BLaER1 treated with 17β-estradiol and CSF1 and Interleukin-3, amounts not matched to agents 10 nM and 100 nM (cell line): ENCODE measurements around the gene TTC1.

Source experiments
- H3K27ac ChIP-seq, 11 experiments: shearing (Covaris generic); formaldehyde crosslinking; 2 replicates each; pipeline ENCODE4 v1.8.1; 2022
- H3K27me3 ChIP-seq, 11 experiments: shearing (Covaris generic); formaldehyde crosslinking; 2 replicates each; pipeline ENCODE4 v1.8.1; 2022
- H3K36me3 ChIP-seq, 11 experiments: shearing (Covaris generic); formaldehyde crosslinking; 2 replicates each; pipeline ENCODE4 v1.8.1; 2022
- H3K4me1 ChIP-seq, 10 experiments: shearing (Covaris generic); formaldehyde crosslinking; 2 replicates each; pipeline ENCODE4 v1.8.1; 2022
- H3K4me2 ChIP-seq, 11 experiments: shearing (Covaris generic); formaldehyde crosslinking; 2 replicates each; pipeline ENCODE4 v1.8.1; 2022
- H3K4me3 ChIP-seq, 10 experiments: shearing (Covaris generic); formaldehyde crosslinking; 2 replicates each; pipeline ENCODE4 v1.8.1; 2022
- H3K9ac ChIP-seq, 11 experiments: shearing (Covaris generic); formaldehyde crosslinking; 2 replicates each; pipeline ENCODE4 v1.8.1; 2022
- H3K9me3 ChIP-seq, 11 experiments: shearing (Covaris generic); formaldehyde crosslinking; replicated peaks in 1 of 11; 2 replicates each; pipeline ENCODE4 v1.8.1; 2022
- H4K20me1 ChIP-seq, 11 experiments: shearing (Covaris generic); formaldehyde crosslinking; 2 replicates each; pipeline ENCODE4 v1.8.1; 2022
- Cebpa-rat ChIP-seq, 11 experiments: shearing (Covaris generic); IDR thresholded peaks; 2 replicates each; pipeline ENCODE4 v1.8.1; 2022

The TTC1 gene

GRCh38 chr5:159971514-159971913 lies 37.4 kb upstream of the TTC1 start:
- Histone ChIP-seq H3K27me3 (peaks cover 41 to 65% (median 57%) of the 10 kb centered on the region in 11 experiments), H3K9me3 (peaks cover 0 to 16% (median 8%) of the 10 kb centered on the region in 11 experiments; a peak in 5 of 22 replicates), H3K27ac (no peak overlapping the region), H3K36me3 (no peaks in the 10 kb centered on the region), H3K4me1 (peaks cover 0 to 4% (median 0%) of the 10 kb centered on the region in 10 experiments; a peak in 1 of 20 replicates), H3K9ac (no peak overlapping the region), H3K4me2 (peak overlapping the region in 9 of 11 experiments; percentile 59 to 79 (median 72); a peak in 11 of 22 replicates), H3K4me3 (peak overlapping the region in 6 of 10 experiments; percentile 40 to 66 (median 52); a peak in 9 of 20 replicates), H4K20me1 (no peaks in the 10 kb centered on the region; a peak in 1 of 22 replicates)
- TF ChIP-seq Cebpa-rat (IDR thresholded peaks at IDR 0.05), result no peak

GRCh38 chr5:159971931-159972461 lies 36.9 kb upstream of the TTC1 start:
- Histone ChIP-seq H3K27ac (no peak overlapping the region), H3K4me1 (peaks cover 0 to 4% (median 0%) of the 10 kb centered on the region in 10 experiments; a peak in 1 of 20 replicates), H3K9ac (peak overlapping the region in 3 of 11 experiments; percentile 27 to 31 (median 30); a peak in 3 of 22 replicates), H3K4me3 (peak overlapping the region; percentile 26 to 66 (median 49); a peak in 18 of 20 replicates), H3K36me3 (no peaks in the 10 kb centered on the region), H3K27me3 (peaks cover 41 to 65% (median 57%) of the 10 kb centered on the region in 11 experiments), H3K4me2 (peak overlapping the region; percentile 42 to 79 (median 72)), H4K20me1 (no peaks in the 10 kb centered on the region; a peak in 1 of 22 replicates), H3K9me3 (peaks cover 0 to 16% (median 8%) of the 10 kb centered on the region in 11 experiments; a peak in 5 of 22 replicates)
- no peak for TF ChIP-seq Cebpa-rat (IDR thresholded peaks at IDR 0.05)

DNA sequence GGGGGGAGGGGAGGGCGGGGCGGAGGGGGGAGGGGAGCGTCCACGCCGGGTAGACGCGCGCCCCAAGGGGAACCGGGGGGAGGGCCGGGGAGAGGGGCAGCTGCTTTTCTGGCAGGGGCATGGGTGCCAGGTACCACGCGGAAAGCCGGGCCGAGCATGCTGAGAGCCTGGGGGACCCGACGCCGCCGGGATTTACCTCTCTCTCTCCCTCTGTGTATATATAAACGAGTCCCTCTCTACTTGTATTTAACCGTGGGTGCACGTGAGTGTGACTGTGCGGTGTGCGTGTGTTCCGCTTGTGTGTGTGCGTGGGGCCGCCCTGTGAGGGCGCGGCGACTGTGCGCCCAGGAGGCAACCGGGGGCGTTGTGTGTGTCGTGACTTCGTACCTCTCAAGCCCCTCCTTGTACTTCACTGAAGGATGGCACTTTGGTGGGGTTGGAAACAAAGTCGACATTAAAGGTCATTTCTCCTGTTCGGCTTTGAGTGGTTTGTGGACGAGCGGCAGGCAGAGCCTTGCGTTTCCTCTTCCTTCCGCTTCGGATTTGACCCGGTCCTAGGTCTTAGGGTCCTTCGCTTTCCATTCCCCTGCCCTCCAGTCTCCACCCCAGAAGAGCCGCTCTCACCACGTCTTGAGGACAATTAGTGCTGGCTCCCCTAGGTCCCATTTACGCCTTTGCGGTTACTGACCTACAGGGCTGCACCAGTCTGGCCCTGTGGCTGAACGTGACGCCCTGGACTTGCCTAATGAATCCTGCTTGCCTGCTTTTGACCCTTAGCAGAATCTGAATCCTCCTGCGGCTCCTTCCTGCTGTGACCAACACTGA lies 36.2 kb upstream of the TTC1 start:
- Histone ChIP-seq H4K20me1 (no peaks in the 10 kb centered on the region; a peak in 2 of 22 replicates), H3K9ac (no peak overlapping the region), H3K36me3 (no peaks in the 10 kb centered on the region), H3K4me2 (no peak overlapping the region), H3K4me1 (peaks cover 0 to 4% (median 0%) of the 10 kb centered on the region in 10 experiments; a peak in 1 of 20 replicates), H3K27ac (no peak overlapping the region), H3K4me3 (0 out of 20 replicates have a peak overlapping the region, but pooled peaks of 1 of the 10 experiments have one; percentile 59), H3K27me3 (peaks cover 41 to 65% (median 57%) of the 10 kb centered on the region in 11 experiments), H3K9me3 (peaks cover 0 to 16% (median 8%) of the 10 kb centered on the region in 11 experiments; a peak in 5 of 22 replicates)
- no peak for TF ChIP-seq Cebpa-rat (IDR thresholded peaks at IDR 0.05)

DNA sequence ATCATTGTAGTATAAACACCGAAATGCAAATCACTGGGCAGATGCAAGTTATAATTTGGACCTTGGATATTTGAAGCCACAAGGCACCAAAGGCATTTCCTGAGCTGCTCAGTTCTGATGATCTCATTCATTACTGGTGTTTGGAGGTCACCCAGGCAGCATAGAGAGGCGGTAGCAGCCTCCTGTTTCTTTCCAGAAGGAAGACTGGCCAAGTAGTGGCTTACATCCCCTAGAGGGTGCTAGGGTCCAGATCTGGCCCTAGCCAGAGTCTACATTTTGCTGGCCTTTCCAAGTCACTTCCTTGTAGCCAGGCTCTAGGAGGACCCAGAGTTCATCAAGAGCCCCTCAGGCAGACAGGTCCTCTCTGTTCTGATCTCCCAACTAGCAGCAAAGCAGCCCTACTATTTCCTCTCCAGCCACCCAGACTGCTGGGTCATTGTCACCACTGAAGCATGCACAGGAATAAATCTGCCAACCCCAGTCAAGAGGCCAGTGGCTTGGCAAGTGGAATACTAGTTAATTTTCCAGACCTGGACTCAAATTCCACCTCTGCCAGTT lies 33.4 kb upstream of the TTC1 start:
- Histone ChIP-seq H3K4me3 (no peak overlapping the region), H3K9ac (no peak overlapping the region), H3K36me3 (no peaks in the 10 kb centered on the region), H4K20me1 (no peaks in the 10 kb centered on the region; a peak in 2 of 22 replicates), H3K4me1 (peaks cover 0 to 4% (median 0%) of the 10 kb centered on the region in 10 experiments; a peak in 1 of 20 replicates), H3K9me3 (peaks cover 0 to 16% (median 8%) of the 10 kb centered on the region in 11 experiments; a peak in 5 of 22 replicates), H3K27ac (no peak overlapping the region), H3K27me3 (peaks cover 33 to 47% (median 44%) of the 10 kb centered on the region in 11 experiments), H3K4me2 (no peak overlapping the region)
- TF ChIP-seq Cebpa-rat (IDR thresholded peaks at IDR 0.05), result no peak

DNA sequence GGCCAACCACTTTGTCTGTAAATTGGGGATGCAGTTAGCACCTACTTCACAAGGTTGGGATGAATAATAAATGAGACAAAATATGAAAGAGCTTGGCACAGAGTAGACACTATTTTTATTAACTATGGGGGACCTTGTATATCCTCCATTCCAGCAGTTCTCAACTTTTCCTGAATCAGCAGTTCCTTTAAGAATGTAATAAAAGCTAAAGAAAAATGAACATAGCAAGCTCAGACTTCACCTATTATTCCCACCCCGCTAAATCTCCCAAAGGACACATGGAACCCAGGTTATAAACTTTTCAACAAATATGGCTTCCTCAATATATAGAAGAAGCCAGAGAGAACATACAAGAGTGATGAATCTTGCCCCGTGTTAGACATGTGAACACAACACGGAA lies 32.0 kb upstream of the TTC1 start:
- no peak overlapping the region for H3K4me3 ChIP-seq
- H3K36me3 ChIP-seq, result no peaks in the 10 kb centered on the region
- H4K20me1 ChIP-seq, result no peaks in the 10 kb centered on the region; a peak in 2 of 22 replicates
- no peak overlapping the region for H3K27ac ChIP-seq
- TF ChIP-seq Cebpa-rat (IDR thresholded peaks at IDR 0.05), result no peak
- peaks cover 0 to 3% (median 0%) of the 10 kb centered on the region in 10 experiments; a peak in 1 of 20 replicates for H3K4me1 ChIP-seq
- no peak overlapping the region for H3K9ac ChIP-seq
- H3K4me2 ChIP-seq, result no peak overlapping the region
- H3K27me3 ChIP-seq, result peaks cover 20 to 33% (median 30%) of the 10 kb centered on the region in 11 experiments
- peaks cover 0 to 16% (median 8%) of the 10 kb centered on the region in 11 experiments; a peak in 5 of 22 replicates for H3K9me3 ChIP-seq

GRCh38 chr5:159978358-159978757 lies 30.6 kb upstream of the TTC1 start:
- Histone ChIP-seq H3K27me3 (peaks cover 6 to 19% (median 16%) of the 10 kb centered on the region in 11 experiments), H3K27ac (no peak overlapping the region), H3K4me2 (no peak overlapping the region), H3K9ac (no peak overlapping the region), H3K36me3 (no peaks in the 10 kb centered on the region), H3K4me1 (no peaks in the 10 kb centered on the region), H3K4me3 (no peak overlapping the region), H4K20me1 (no peaks in the 10 kb centered on the region; a peak in 1 of 22 replicates), H3K9me3 (peaks cover 0 to 9% (median 2%) of the 10 kb centered on the region in 11 experiments; a peak in 4 of 22 replicates)
- TF ChIP-seq Cebpa-rat (IDR thresholded peaks at IDR 0.05), result no peak

DNA sequence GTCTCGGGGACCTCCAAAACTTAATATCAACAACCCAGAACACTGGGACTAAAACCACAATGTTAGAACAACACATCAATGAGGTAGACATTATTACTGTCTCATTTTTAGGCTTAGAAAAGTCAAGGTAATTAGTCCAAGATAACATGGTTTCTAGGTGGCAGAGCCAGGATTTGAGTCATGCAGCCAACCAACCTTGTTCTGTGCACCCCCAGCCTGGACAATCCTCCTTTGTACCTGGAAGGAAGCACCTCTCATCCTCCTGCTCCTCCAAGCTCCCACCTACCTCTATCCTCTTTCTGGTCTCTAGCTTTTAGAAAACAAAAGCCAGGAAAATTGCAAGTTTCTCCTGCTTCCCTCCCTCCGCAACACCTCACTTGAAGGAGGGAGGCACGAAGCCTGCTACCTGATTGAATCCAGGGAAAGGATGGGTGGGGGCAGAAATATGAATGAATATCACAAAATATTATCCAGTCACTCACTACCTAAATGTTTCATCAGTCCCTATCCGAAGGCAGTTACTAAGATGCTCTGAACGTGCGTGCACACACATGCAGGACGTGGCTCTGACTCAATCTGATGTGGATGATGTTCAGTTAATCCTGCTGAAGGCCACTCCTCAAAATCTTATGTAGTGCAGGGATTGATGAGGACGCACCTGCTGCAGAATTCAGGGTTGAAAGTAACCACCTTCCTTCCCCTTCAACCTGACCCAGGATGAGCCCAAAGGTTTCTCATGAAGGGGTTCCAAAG lies 26.3 kb upstream of the TTC1 start:
- Histone ChIP-seq H3K4me1 (peaks cover 0 to 9% (median 7%) of the 10 kb centered on the region in 10 experiments; a peak in 12 of 20 replicates), H3K4me2 (no peak overlapping the region), H3K4me3 (no peak overlapping the region), H3K9me3 (no peaks in the 10 kb centered on the region), H3K27me3 (peaks cover 12 to 23% (median 19%) of the 10 kb centered on the region in 11 experiments; a peak in 20 of 22 replicates), H3K9ac (no peak overlapping the region), H4K20me1 (peaks cover 0 to 7% (median 0%) of the 10 kb centered on the region in 11 experiments; a peak in 2 of 22 replicates), H3K27ac (no peak overlapping the region), H3K36me3 (no peaks in the 10 kb centered on the region)
- TF ChIP-seq Cebpa-rat (IDR thresholded peaks at IDR 0.05), result no peak
